ENCODE measurements around the gene ASPG. TPM values are rescaled to one million over a fixed set of nuclear protein-coding genes. Genes with fewer than 3 reads are reported as not detected.

The ASPG gene
- total RNA-seq, 4 donors from 2014 or later = 12.2 to 78.2 (median 40.8) TPM

GRCh38 chr14:104120281-104120741 lies 34.8 kb downstream of the ASPG start:
- intact Hi-C loops (cut with DNase I) = no loop called here
- no peak for DNase-seq
- 60 to 92% methylated on average over 2 to 5 of the region's 5 CpGs for WGBS, 2 donors
- Histone ChIP-seq H3K9me3 (peaks cover 0 to 18% (median 12%) of the 10 kb centered on the region in 3 donors), H3K27me3 (peaks cover 0 to 64% (median 5%) of the 10 kb centered on the region in 4 donors), H3K4me1 (peaks cover 5 to 55% (median 16%) of the 10 kb centered on the region in 3 donors), H3K36me3 (no peaks in the 10 kb centered on the region), H3K4me3 (peak overlapping the region in 1 of 4 donors; percentile 62), H3K27ac (peak overlapping the region; percentile 74 to 95 (median 88))
- TF ChIP-seq POLR2A (IDR thresholded peaks at IDR 0.05) (no peak), CTCF (IDR thresholded peaks at IDR 0.05) (no peak)

GRCh38 chr14:104121142-104121541 lies 35.6 kb downstream of the ASPG start:
- peaks cover 2 to 47% (median 16%) of the 10 kb centered on the region in 3 donors for H3K4me1 ChIP-seq
- H3K4me3 ChIP-seq = no peak overlapping the region
- H3K27ac ChIP-seq = peak overlapping the region in 2 of 4 donors; percentile 93 to 95
- peaks cover 0 to 59% (median 5%) of the 10 kb centered on the region in 4 donors for H3K27me3 ChIP-seq
- H3K9me3 ChIP-seq = peaks cover 0 to 26% (median 12%) of the 10 kb centered on the region in 3 donors
- H3K36me3 ChIP-seq = no peaks in the 10 kb centered on the region
- no peak for DNase-seq
- TF ChIP-seq POLR2A (IDR thresholded peaks at IDR 0.05) (no peak), CTCF (IDR thresholded peaks at IDR 0.05) (no peak)
- 76 to 77% methylated on average over 3 to 5 of the region's 5 CpGs for WGBS, 2 donors
- intact Hi-C loops (cut with DNase I) = no loop called here

- intact Hi-C loops (cut with DNase I) = no loop called here
- 100% methylated on average over 1 of the region's 1 CpG for WGBS, 2 donors
Measured at GRCh38 chr14:104123879-104124278, 38.4 kb downstream of the ASPG start.

GRCh38 chr14:104125011-104125410 lies 39.5 kb downstream of the ASPG start:
- no peak for TF ChIP-seq POLR2A (IDR thresholded peaks at IDR 0.05)
- TF ChIP-seq CTCF (IDR thresholded peaks at IDR 0.05) = no peak
- H3K27ac ChIP-seq = no peak overlapping the region
- intact Hi-C loops (cut with DNase I) = no loop called here
- no peak overlapping the region for H3K4me3 ChIP-seq
- peaks cover 0 to 39% (median 2%) of the 10 kb centered on the region in 4 donors for H3K27me3 ChIP-seq
- H3K9me3 ChIP-seq = peaks cover 0 to 45% (median 20%) of the 10 kb centered on the region in 3 donors
- no peaks in the 10 kb centered on the region for H3K36me3 ChIP-seq
- WGBS, 2 donors = 73 to 76% methylated on average over 4 of the region's 4 CpGs
- H3K4me1 ChIP-seq = peaks cover 0 to 8% (median 0%) of the 10 kb centered on the region in 3 donors
- DNase-seq = no peak

More at GRCh38 chr14:104123879-104124278, 38.4 kb downstream of the ASPG start:
- peaks cover 0 to 20% (median 3%) of the 10 kb centered on the region in 3 donors for H3K4me1 ChIP-seq
- H3K4me3 ChIP-seq = no peak overlapping the region
- no peaks in the 10 kb centered on the region for H3K36me3 ChIP-seq
- TF ChIP-seq CTCF (IDR thresholded peaks at IDR 0.05) = no peak
- no peak for TF ChIP-seq POLR2A (IDR thresholded peaks at IDR 0.05)
- H3K27ac ChIP-seq = no peak overlapping the region
- DNase-seq = no peak
- H3K9me3 ChIP-seq = peaks cover 0 to 34% (median 12%) of the 10 kb centered on the region in 3 donors
- peaks cover 0 to 48% (median 2%) of the 10 kb centered on the region in 4 donors for H3K27me3 ChIP-seq

GRCh38 chr14:104126753-104127152 lies 41.3 kb downstream of the ASPG start:
- TF ChIP-seq CTCF (IDR thresholded peaks at IDR 0.05) = no peak
- TF ChIP-seq POLR2A (IDR thresholded peaks at IDR 0.05) = no peak
- H3K9me3 ChIP-seq = peaks cover 0 to 48% (median 22%) of the 10 kb centered on the region in 3 donors
- H3K36me3 ChIP-seq = no peaks in the 10 kb centered on the region
- no peak overlapping the region for H3K4me3 ChIP-seq
- intact Hi-C loops (cut with DNase I) = no loop called here
- WGBS, 2 donors = 73 to 80% methylated on average over 2 of the region's 2 CpGs
- no peaks in the 10 kb centered on the region for H3K4me1 ChIP-seq
- DNase-seq = no peak
- H3K27ac ChIP-seq = no peak overlapping the region
- H3K27me3 ChIP-seq = peaks cover 0 to 41% (median 2%) of the 10 kb centered on the region in 4 donors

Measured in esophagus squamous epithelium (tissue), 5 donors.